ENCODE data around the gene KRTAP3-2. TPM values are rescaled to one million over a fixed set of nuclear protein-coding genes. Genes with fewer than 3 reads are reported as not detected.

KRTAP3-2 gene
- total RNA-seq, 2 experiments from 2014 or later = not detected

- Mint-ChIP-seq H3K4me3 (no peak overlapping the region), H3K4me1 (ENCODE audit: low read depth) (no peaks in the 10 kb centered on the region), H3K36me3 (ENCODE audit: low read depth) (no peaks in the 10 kb centered on the region), H3K9me3 (ENCODE audit: insufficient read depth) (no peaks in the 10 kb centered on the region), H3K27me3 (ENCODE audit: low read depth) (peaks cover 8% of the 10 kb centered on the region), H3K27ac (no peak overlapping the region)
- DNase-seq (no peak), ATAC-seq (no peak)
- ChIA-PET POLR2A (no interaction called here), CTCF (no interaction called here)
These were observed 4.7 kb upstream of the KRTAP3-2 start for GRCh38 chr17:41004397-41004796.

- Mint-ChIP-seq H3K36me3 (ENCODE audit: low read depth) (no peaks in the 10 kb centered on the region), H3K4me1 (ENCODE audit: low read depth) (no peaks in the 10 kb centered on the region), H3K27ac (no peak overlapping the region), H3K9me3 (ENCODE audit: insufficient read depth) (no peaks in the 10 kb centered on the region), H3K27me3 (ENCODE audit: low read depth) (peaks cover 9% of the 10 kb centered on the region), H3K4me3 (no peak overlapping the region)
- ATAC-seq (no peak), DNase-seq (no peak)
- ChIA-PET POLR2A (no interaction called here), CTCF (no interaction called here)
These were observed 4.2 kb upstream of the KRTAP3-2 start for GRCh38 chr17:41003926-41004325.

GRCh38 chr17:41002814-41003213, 3.1 kb upstream of the KRTAP3-2 start:
- ChIA-PET POLR2A (no interaction called here), CTCF (no interaction called here)
- H3K27ac Mint-ChIP-seq = no peak overlapping the region
- H3K36me3 Mint-ChIP-seq (ENCODE audit: low read depth) = no peaks in the 10 kb centered on the region
- H3K27me3 Mint-ChIP-seq (ENCODE audit: low read depth) = peaks cover 9% of the 10 kb centered on the region
- ATAC-seq (no peak), DNase-seq (no peak)
- H3K4me1 Mint-ChIP-seq (ENCODE audit: low read depth) = no peaks in the 10 kb centered on the region
- no peak overlapping the region for H3K4me3 Mint-ChIP-seq
- H3K9me3 Mint-ChIP-seq (ENCODE audit: insufficient read depth) = no peaks in the 10 kb centered on the region

- ATAC-seq = no peak
- Mint-ChIP-seq H3K27me3 (ENCODE audit: low read depth) (peaks cover 17% of the 10 kb centered on the region), H3K36me3 (ENCODE audit: low read depth) (no peaks in the 10 kb centered on the region), H3K9me3 (ENCODE audit: insufficient read depth) (no peaks in the 10 kb centered on the region), H3K27ac (no peak overlapping the region), H3K4me3 (no peak overlapping the region), H3K4me1 (ENCODE audit: low read depth) (no peaks in the 10 kb centered on the region)
- ChIA-PET POLR2A (no interaction called here), CTCF (no interaction called here)
- DNase-seq = no peak
These were observed 2.1 kb upstream of the KRTAP3-2 start for GRCh38 chr17:41001795-41002194.

GRCh38 chr17:40997361-40997760, 2.3 kb downstream of the KRTAP3-2 start:
- ChIA-PET CTCF (no interaction called here), POLR2A (no interaction called here)
- no peaks in the 10 kb centered on the region for H3K36me3 Mint-ChIP-seq (ENCODE audit: low read depth)
- ATAC-seq (no peak), DNase-seq (no peak)
- H3K4me1 Mint-ChIP-seq (ENCODE audit: low read depth) = no peaks in the 10 kb centered on the region
- no peaks in the 10 kb centered on the region for H3K9me3 Mint-ChIP-seq (ENCODE audit: insufficient read depth)
- no peak overlapping the region for H3K4me3 Mint-ChIP-seq
- peaks cover 39% of the 10 kb centered on the region for H3K27me3 Mint-ChIP-seq (ENCODE audit: low read depth)
- no peak overlapping the region for H3K27ac Mint-ChIP-seq

GRCh38 chr17:40996829-40997228, 2.9 kb downstream of the KRTAP3-2 start:
- ATAC-seq = no peak
- H3K27ac Mint-ChIP-seq = no peak overlapping the region
- H3K27me3 Mint-ChIP-seq (ENCODE audit: low read depth) = peaks cover 42% of the 10 kb centered on the region
- DNase-seq = no peak
- CTCF ChIA-PET = no interaction called here
- no peaks in the 10 kb centered on the region for H3K9me3 Mint-ChIP-seq (ENCODE audit: insufficient read depth)
- H3K4me3 Mint-ChIP-seq = no peak overlapping the region
- H3K4me1 Mint-ChIP-seq (ENCODE audit: low read depth) = no peaks in the 10 kb centered on the region
- no peaks in the 10 kb centered on the region for H3K36me3 Mint-ChIP-seq (ENCODE audit: low read depth)
- POLR2A ChIA-PET = interaction anchor here (0.6 kb wide), 1 partner anchor 13 kb away, joined by 3 read pairs; no protein-coding TSS in a partner anchor

GRCh38 chr17:40995116-40995515, 4.6 kb downstream of the KRTAP3-2 start:
- H3K4me3 Mint-ChIP-seq = no peak overlapping the region
- ATAC-seq = no peak
- H3K36me3 Mint-ChIP-seq (ENCODE audit: low read depth) = no peaks in the 10 kb centered on the region
- DNase-seq = no peak
- POLR2A ChIA-PET = no interaction called here
- no peaks in the 10 kb centered on the region for H3K9me3 Mint-ChIP-seq (ENCODE audit: insufficient read depth)
- CTCF ChIA-PET = no interaction called here
- no peak overlapping the region for H3K27ac Mint-ChIP-seq
- no peaks in the 10 kb centered on the region for H3K4me1 Mint-ChIP-seq (ENCODE audit: low read depth)
- H3K27me3 Mint-ChIP-seq (ENCODE audit: low read depth) = peaks cover 42% of the 10 kb centered on the region

- no peaks in the 10 kb centered on the region for H3K4me1 Mint-ChIP-seq (ENCODE audit: low read depth)
- ATAC-seq (no peak), DNase-seq (no peak)
- no peaks in the 10 kb centered on the region for H3K36me3 Mint-ChIP-seq (ENCODE audit: low read depth)
- H3K27me3 Mint-ChIP-seq (ENCODE audit: low read depth) = peaks cover 41% of the 10 kb centered on the region
- no peak within 1 kb of the TSS for H3K27ac Mint-ChIP-seq
- ChIA-PET CTCF (no interaction called here), POLR2A (no interaction called here)
- no peak within 1 kb of the TSS for H3K4me3 Mint-ChIP-seq
- H3K9me3 Mint-ChIP-seq (ENCODE audit: insufficient read depth) = no peaks in the 10 kb centered on the region
These were observed 5.9 kb downstream of the KRTAP3-2 start, which contains the start of gene KRTAP3-3 for GRCh38 chr17:40993839-40994238. KRTAP3-3 (minus strand) TSS chr17:40994164; CDS start chr17:40994097, 67 bp downstream.

- H3K27me3 Mint-ChIP-seq (ENCODE audit: low read depth) = peaks cover 43% of the 10 kb centered on the region
- CTCF ChIA-PET = no interaction called here
- H3K4me3 Mint-ChIP-seq = no peak overlapping the region
- no peak for ATAC-seq
- H3K9me3 Mint-ChIP-seq (ENCODE audit: insufficient read depth) = no peaks in the 10 kb centered on the region
- H3K36me3 Mint-ChIP-seq (ENCODE audit: low read depth) = no peaks in the 10 kb centered on the region
- POLR2A ChIA-PET = no interaction called here
- no peak overlapping the region for H3K27ac Mint-ChIP-seq
- no peaks in the 10 kb centered on the region for H3K4me1 Mint-ChIP-seq (ENCODE audit: low read depth)
- DNase-seq = no peak
These were observed 6.6 kb downstream of the KRTAP3-2 start for GRCh38 chr17:40993084-40993483.

GRCh38 chr17:40992666-40993065, 7.0 kb downstream of the KRTAP3-2 start:
- Mint-ChIP-seq H3K4me3 (no peak overlapping the region), H3K4me1 (ENCODE audit: low read depth) (no peaks in the 10 kb centered on the region), H3K27ac (no peak overlapping the region), H3K36me3 (ENCODE audit: low read depth) (no peaks in the 10 kb centered on the region), H3K9me3 (ENCODE audit: insufficient read depth) (no peaks in the 10 kb centered on the region), H3K27me3 (ENCODE audit: low read depth) (peaks cover 39% of the 10 kb centered on the region)
- ChIA-PET CTCF (no interaction called here), POLR2A (no interaction called here)
- ATAC-seq = no peak
- no peak for DNase-seq

- DNase-seq = no peak
- no peaks in the 10 kb centered on the region for H3K9me3 Mint-ChIP-seq (ENCODE audit: insufficient read depth)
- no peak for ATAC-seq
- no peaks in the 10 kb centered on the region for H3K4me1 Mint-ChIP-seq (ENCODE audit: low read depth)
- peaks cover 32% of the 10 kb centered on the region for H3K27me3 Mint-ChIP-seq (ENCODE audit: low read depth)
- ChIA-PET POLR2A (no interaction called here), CTCF (interaction anchor here (0.9 kb wide), 1 partner anchor 679 kb away, joined by 3 read pairs; no protein-coding TSS in a partner anchor)
- H3K27ac Mint-ChIP-seq = no peak overlapping the region
- no peak overlapping the region for H3K4me3 Mint-ChIP-seq
- no peaks in the 10 kb centered on the region for H3K36me3 Mint-ChIP-seq (ENCODE audit: low read depth)
These were observed 12.8 kb downstream of the KRTAP3-2 start for GRCh38 chr17:40986920-40987319.

GRCh38 chr17:40984226-40984625, 15.5 kb downstream of the KRTAP3-2 start, which contains the start of gene KRT40:
KRT40 (minus strand) TSS chr17:40984326; CDS start chr17:40984273, 53 bp downstream.
- no peaks in the 10 kb centered on the region for H3K4me1 Mint-ChIP-seq (ENCODE audit: low read depth)
- H3K36me3 Mint-ChIP-seq (ENCODE audit: low read depth) = no peaks in the 10 kb centered on the region
- peaks cover 26% of the 10 kb centered on the region for H3K27me3 Mint-ChIP-seq (ENCODE audit: low read depth)
- H3K4me3 Mint-ChIP-seq = no peak within 1 kb of the TSS
- no peak for DNase-seq
- CTCF ChIA-PET = no interaction called here
- POLR2A ChIA-PET = no interaction called here
- ATAC-seq = no peak
- H3K27ac Mint-ChIP-seq = no peak within 1 kb of the TSS
- H3K9me3 Mint-ChIP-seq (ENCODE audit: insufficient read depth) = no peaks in the 10 kb centered on the region

- ChIA-PET CTCF (no interaction called here), POLR2A (no interaction called here)
- peaks cover 16% of the 10 kb centered on the region for H3K27me3 Mint-ChIP-seq (ENCODE audit: low read depth)
- H3K9me3 Mint-ChIP-seq (ENCODE audit: insufficient read depth) = no peaks in the 10 kb centered on the region
- H3K27ac Mint-ChIP-seq = no peak overlapping the region
- H3K4me3 Mint-ChIP-seq = no peak overlapping the region
- ATAC-seq (no peak), DNase-seq (no peak)
- H3K36me3 Mint-ChIP-seq (ENCODE audit: low read depth) = no peaks in the 10 kb centered on the region
- H3K4me1 Mint-ChIP-seq (ENCODE audit: low read depth) = no peaks in the 10 kb centered on the region
These were observed 18.6 kb downstream of the KRTAP3-2 start for GRCh38 chr17:40981115-40981514.
